Activated CD8-positive, alpha-beta memory T cell treated with anti-CD3 and anti-CD28 coated beads for 4 hours (primary cell): ENCODE data around the gene SLC29A3.
A peak's percentile ranks its signal among the peaks of the same experiment; 100 is the strongest.

Experiments used
- DNase-seq, 2 donors: peaks; one replicate each; pipeline ENCODE4 v3.0.0-alpha.2; 2020; ENCODE audit warnings: low read depth in 2 of 2

Gene SLC29A3

GRCh38 chr10:71369602-71370001 is 50.5 kb downstream of the SLC29A3 start:
- DNase-seq = no peak

- DNase-seq = no peak
These were observed 51.0 kb downstream of the SLC29A3 start for GRCh38 chr10:71370031-71370430.

GRCh38 chr10:71371750-71372166 is 52.7 kb downstream of the SLC29A3 start:
- no peak for DNase-seq

GRCh38 chr10:71372882-71373495 is 53.9 kb downstream of the SLC29A3 start:
- DNase-seq = no peak

GRCh38 chr10:71374481-71375233 is 55.6 kb downstream of the SLC29A3 start:
- DNase-seq = no peak

- DNase-seq = no peak
These were observed 56.9 kb downstream of the SLC29A3 start for GRCh38 chr10:71375952-71376351.

GRCh38 chr10:71378336-71379117 is 59.5 kb downstream of the SLC29A3 start:
- no peak for DNase-seq

GRCh38 chr10:71379118-71379766 is 60.2 kb downstream of the SLC29A3 start:
- DNase-seq = no peak

- no peak for DNase-seq
These were observed 61.8 kb downstream of the SLC29A3 start for GRCh38 chr10:71380841-71381240.

GRCh38 chr10:71381611-71382010 is 62.6 kb downstream of the SLC29A3 start:
- DNase-seq = no peak

- no peak for DNase-seq
These were observed 63.0 kb downstream of the SLC29A3 start for GRCh38 chr10:71382028-71382427.

- DNase-seq = no peak
These were observed 63.7 kb downstream of the SLC29A3 start for GRCh38 chr10:71382757-71383156.

- peak; percentile 43 to 50 for DNase-seq
These were observed 65.1 kb downstream of the SLC29A3 start for GRCh38 chr10:71383972-71384687.

- DNase-seq = no peak
These were observed 69.1 kb downstream of the SLC29A3 start for GRCh38 chr10:71388171-71388570.

- DNase-seq = no peak
These were observed 69.7 kb downstream of the SLC29A3 start for GRCh38 chr10:71388583-71389310.

GRCh38 chr10:71389768-71390460 is 70.9 kb downstream of the SLC29A3 start:
- no peak for DNase-seq

- DNase-seq = no peak
These were observed 71.4 kb downstream of the SLC29A3 start for GRCh38 chr10:71390461-71390835.

GRCh38 chr10:71390921-71391690 is 72.0 kb downstream of the SLC29A3 start:
- no peak for DNase-seq

- DNase-seq = no peak
These were observed 72.6 kb downstream of the SLC29A3 start for GRCh38 chr10:71391701-71392100.
